Pancreas (tissue), 10 donors: ENCODE measurements around the gene ARHGAP26. TPM values are rescaled to one million over a fixed set of nuclear protein-coding genes. Genes with fewer than 3 reads are reported as not detected.

Source experiments
- ATAC-seq, 4 donors: fragments of 200-7000 bp; cut with Tn5 transposase; one replicate each; pipeline versions ENCODE4 v1.8.0 to v1.9.1; 2020; ENCODE audit warnings: mild to moderate bottlenecking in 4 of 4, moderate library complexity in 4 of 4
- DNase-seq, 6 donors: peaks; one replicate each; pipeline ENCODE4 v3.0.0-alpha.2; 2020
- FAIRE-seq: peaks from 2 replicates; lab custom pipeline; 2012; peaks lifted over from hg19 to GRCh38; lab: Jason Lieb, UNC
- H3K27ac ChIP-seq, 4 donors: fragments of 200-600 bp; sonication (generic); 1 replicate in 3 of 4; 2 replicates in 1 of 4; pipeline versions ENCODE4 v1.5.0 to v1.8.0; 2020
- H3K27me3 ChIP-seq, 4 donors: fragments of 200-600 bp; one replicate each; pipeline ENCODE4 v1.8.0; 2021
- H3K36me3 ChIP-seq, 3 donors: fragments of 200-600 bp; sonication (generic) in 1 of 3; one replicate each; pipeline versions ENCODE4 v1.5.0 to v1.8.0; 2020 to 2021
- H3K4me1 ChIP-seq, 3 donors: fragments of 200-600 bp; one replicate each; pipeline ENCODE4 v1.8.0; 2021
- H3K4me3 ChIP-seq, 4 donors: fragments of 200-600 bp; sonication (generic) in 2 of 4; one replicate each; pipeline versions ENCODE4 v1.5.0 to v1.8.0; 2020 to 2021
- H3K9me3 ChIP-seq, 4 donors: fragments of 200-600 bp; one replicate each; pipeline ENCODE4 v1.8.0; 2021
- WGBS, 2 donors: extraction: QIAGEN DNeasy Blood & Tissue Kit; methylation state at CpG; one replicate each; pipeline ENCODE4 v1.1.7; 2013; 5-methylcytosine and 5-hydroxymethylcytosine counted together
- intact Hi-C, 3 donors: fragments of 100-400 bp; cut with DNase I; formaldehyde crosslinking; loops; one replicate each; pipeline versions ENCODE4 v1.11.1 to v1.14.2; 2022
- polyA plus RNA-seq, 2 donors: library from polyadenylated mRNA; stranded (reverse); fragments of 200-250 nt; gene quantifications; one replicate each; pipeline ENCODE4 v1.2.3, GENCODE V29; 2013
- total RNA-seq, 6 donors: library from RNA; stranded (reverse); fragmentation: NEBNext Ultra II Directional in 4 of 6; extraction: Animal tissue kit (Norgen Biotek cat#: 25700) in 4 of 6; gene quantifications; one replicate each; pipeline versions ENCODE4 v1.2.1 to v1.2.4, GENCODE V29; 2021 to 2023
- TF ChIP-seq, protein P1 (sequence below), 4 donors: fragments of 200-600 bp; sonication (generic) in 3 of 4; IDR thresholded peaks; one replicate each; pipeline versions ENCODE4 v1.5.0 to v1.8.0; 2021; ENCODE audit warnings: antibody characterized with exemption in 4 of 4
- donor health status: healthy with polysubstance abuse.
- donor health status: DM: no; HTN: no; CAD: no; lungs with moderate emphysema.
- donor health status: DM: no; HTN: no; CAD: no.
- donor health status: control.
- donor health status: control.
- donor health status: Bipolar disorder and iron deficiency.
- donor health status: DM: yes; HTN: yes; CAD: no.
- donor health status: DM: no; HTN: no; CAD: no.
- donor health status: DM: no; HTN: no; CAD: no.
- donor health status: DM: yes; HTN: yes; CAD: no.

ARHGAP26 gene, protein sequence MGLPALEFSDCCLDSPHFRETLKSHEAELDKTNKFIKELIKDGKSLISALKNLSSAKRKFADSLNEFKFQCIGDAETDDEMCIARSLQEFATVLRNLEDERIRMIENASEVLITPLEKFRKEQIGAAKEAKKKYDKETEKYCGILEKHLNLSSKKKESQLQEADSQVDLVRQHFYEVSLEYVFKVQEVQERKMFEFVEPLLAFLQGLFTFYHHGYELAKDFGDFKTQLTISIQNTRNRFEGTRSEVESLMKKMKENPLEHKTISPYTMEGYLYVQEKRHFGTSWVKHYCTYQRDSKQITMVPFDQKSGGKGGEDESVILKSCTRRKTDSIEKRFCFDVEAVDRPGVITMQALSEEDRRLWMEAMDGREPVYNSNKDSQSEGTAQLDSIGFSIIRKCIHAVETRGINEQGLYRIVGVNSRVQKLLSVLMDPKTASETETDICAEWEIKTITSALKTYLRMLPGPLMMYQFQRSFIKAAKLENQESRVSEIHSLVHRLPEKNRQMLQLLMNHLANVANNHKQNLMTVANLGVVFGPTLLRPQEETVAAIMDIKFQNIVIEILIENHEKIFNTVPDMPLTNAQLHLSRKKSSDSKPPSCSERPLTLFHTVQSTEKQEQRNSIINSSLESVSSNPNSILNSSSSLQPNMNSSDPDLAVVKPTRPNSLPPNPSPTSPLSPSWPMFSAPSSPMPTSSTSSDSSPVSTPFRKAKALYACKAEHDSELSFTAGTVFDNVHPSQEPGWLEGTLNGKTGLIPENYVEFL
- 10 to 100 TPM in 5 of 6 donors, 1 to 10 TPM in 1; 6.0 to 28.1 (median 10.4) TPM for total RNA-seq
- polyA plus RNA-seq: 1 to 10 TPM; 3.0 to 4.4 TPM

DNA sequence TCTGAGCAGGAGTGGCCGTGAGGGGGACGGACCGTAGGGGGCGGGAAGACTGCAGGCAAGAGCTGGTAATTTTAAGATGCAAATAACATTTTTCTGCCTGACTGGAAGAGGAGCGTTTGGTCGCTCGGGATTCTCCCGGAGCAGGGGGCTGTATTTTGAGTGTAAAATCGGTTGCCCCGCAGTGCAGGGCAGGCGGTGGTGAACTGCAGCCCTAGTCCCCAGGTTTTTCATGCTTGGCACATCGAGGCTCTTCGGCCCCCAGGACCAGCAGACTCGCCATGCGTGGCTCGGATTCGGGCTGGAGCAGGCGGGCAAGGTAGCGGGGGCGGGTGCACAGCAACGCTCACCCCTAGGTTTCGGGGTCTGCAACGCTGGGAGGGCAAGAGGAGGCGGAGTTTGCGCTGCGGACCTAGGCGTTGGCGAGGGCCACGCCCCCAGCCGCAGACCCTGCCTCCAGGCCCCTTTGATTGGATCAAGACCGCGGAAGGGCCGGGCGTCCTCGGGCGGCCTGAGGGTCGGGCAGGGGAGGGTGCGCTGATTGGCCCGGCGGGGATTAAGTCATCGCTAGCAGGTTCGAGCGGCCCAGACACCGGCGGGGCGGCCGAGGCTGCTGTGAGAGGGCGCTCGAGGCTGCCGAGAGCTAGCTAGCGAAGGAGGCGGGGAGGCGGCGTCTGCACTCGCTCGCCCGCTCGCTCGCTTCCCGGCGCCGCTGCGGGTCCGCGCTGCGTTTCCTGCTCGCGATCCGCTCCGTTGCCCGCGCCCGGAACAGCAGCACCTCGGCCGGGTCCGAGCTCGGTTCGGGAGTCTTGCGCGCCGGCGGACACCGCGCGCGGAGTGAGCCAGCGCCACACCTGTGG, at the start of gene ARHGAP26:
Gene ARHGAP26 (plus strand): TSS at position 585 of the 857 bp plus-strand sequence. CDS start 385 bp downstream, outside the sequence.
- peak within 1 kb of the TSS; percentile 81 to 89 (median 87) for H3K27ac ChIP-seq
- TF ChIP-seq, protein P1, sequence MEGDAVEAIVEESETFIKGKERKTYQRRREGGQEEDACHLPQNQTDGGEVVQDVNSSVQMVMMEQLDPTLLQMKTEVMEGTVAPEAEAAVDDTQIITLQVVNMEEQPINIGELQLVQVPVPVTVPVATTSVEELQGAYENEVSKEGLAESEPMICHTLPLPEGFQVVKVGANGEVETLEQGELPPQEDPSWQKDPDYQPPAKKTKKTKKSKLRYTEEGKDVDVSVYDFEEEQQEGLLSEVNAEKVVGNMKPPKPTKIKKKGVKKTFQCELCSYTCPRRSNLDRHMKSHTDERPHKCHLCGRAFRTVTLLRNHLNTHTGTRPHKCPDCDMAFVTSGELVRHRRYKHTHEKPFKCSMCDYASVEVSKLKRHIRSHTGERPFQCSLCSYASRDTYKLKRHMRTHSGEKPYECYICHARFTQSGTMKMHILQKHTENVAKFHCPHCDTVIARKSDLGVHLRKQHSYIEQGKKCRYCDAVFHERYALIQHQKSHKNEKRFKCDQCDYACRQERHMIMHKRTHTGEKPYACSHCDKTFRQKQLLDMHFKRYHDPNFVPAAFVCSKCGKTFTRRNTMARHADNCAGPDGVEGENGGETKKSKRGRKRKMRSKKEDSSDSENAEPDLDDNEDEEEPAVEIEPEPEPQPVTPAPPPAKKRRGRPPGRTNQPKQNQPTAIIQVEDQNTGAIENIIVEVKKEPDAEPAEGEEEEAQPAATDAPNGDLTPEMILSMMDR (IDR thresholded peaks at IDR 0.05): no peak
- ATAC-seq (peak; percentile 95 to 99 (median 98)), DNase-seq (peak; percentile 96 to 99 (median 98)), FAIRE-seq (no peak)
- no peaks in the 10 kb centered on the region for H3K36me3 ChIP-seq
- no peaks in the 10 kb centered on the region for H3K9me3 ChIP-seq
- H3K4me1 ChIP-seq: peaks cover 0 to 9% (median 4%) of the 10 kb centered on the region in 3 donors
- no peaks in the 10 kb centered on the region for H3K27me3 ChIP-seq
- 0% methylated on average over 66 to 87 of the region's 87 CpGs for WGBS, 2 donors
- H3K4me3 ChIP-seq: peak within 1 kb of the TSS; percentile 70 to 96 (median 80)
- intact Hi-C loops: no loop called here

DNA sequence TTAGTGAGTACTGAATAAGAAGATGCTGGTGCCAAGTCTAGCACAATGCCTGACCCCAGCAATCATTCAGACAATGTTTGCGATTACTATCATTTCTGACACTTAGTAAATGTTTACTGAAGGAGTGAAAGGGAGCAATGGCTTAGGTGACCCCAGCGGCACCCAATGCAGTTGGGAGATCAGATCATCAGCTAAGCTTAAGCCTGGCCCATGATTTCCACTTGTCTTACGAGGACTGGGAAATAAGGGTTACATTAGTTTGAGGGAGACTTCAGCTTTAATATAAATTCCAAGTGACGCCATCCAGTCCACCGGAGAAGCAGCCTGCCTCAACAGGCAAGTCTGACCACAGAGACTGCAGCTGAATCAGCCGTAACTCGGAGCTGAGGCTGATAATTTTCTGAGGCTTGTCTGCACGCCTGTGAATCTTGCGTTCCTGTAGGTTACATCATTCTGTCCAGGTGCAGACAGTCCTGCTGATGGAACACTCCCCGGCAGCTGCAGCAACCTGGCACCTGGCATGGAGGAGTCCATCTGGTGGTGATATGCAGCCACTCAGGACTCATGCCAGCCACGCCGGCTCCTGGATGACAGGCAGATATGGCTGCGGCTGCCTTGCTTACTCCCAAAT, 49.4 kb upstream of the ARHGAP26 start:
- H3K4me3 ChIP-seq: no peak overlapping the region
- intact Hi-C loops: no loop called here
- ATAC-seq (peak; percentile 78 to 87 (median 82)), DNase-seq (peak; percentile 66 to 89 (median 74)), FAIRE-seq (no peak)
- H3K4me1 ChIP-seq: peaks cover 0 to 11% (median 0%) of the 10 kb centered on the region in 3 donors
- no peak overlapping the region for H3K27ac ChIP-seq
- TF ChIP-seq, protein P1 (IDR thresholded peaks at IDR 0.05): no peak
- WGBS, 2 donors: 14 to 21% methylated on average over 13 of the region's 13 CpGs
- no peaks in the 10 kb centered on the region for H3K9me3 ChIP-seq
- H3K36me3 ChIP-seq: no peaks in the 10 kb centered on the region
- H3K27me3 ChIP-seq: no peaks in the 10 kb centered on the region

DNA sequence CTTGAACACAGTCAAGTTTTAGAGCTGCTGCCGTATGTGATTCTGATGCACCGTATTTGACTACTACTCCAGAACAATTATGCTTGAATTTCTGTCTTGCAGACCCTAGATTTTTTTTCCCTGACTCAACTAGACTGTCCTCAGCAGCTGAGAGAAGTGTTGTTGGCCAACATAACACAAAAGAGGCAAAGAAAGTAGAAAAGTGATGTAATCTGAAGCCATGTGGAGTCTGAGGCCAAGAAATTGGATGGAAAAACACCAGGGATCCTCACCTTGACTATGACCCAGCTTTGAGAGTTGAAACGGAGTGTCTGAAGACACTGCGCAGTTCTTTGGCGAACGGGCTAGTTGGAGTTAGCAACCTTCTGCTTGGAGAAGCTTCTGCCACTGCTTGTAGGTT, 48.0 kb upstream of the ARHGAP26 start:
- DNase-seq (no peak), ATAC-seq (no peak), FAIRE-seq (no peak)
- peaks cover 0 to 11% (median 0%) of the 10 kb centered on the region in 3 donors for H3K4me1 ChIP-seq
- H3K27me3 ChIP-seq: no peaks in the 10 kb centered on the region
- no peak overlapping the region for H3K27ac ChIP-seq
- intact Hi-C loops: no loop called here
- H3K4me3 ChIP-seq: no peak overlapping the region
- WGBS, 2 donors: 91 to 93% methylated on average over 6 of the region's 6 CpGs
- no peaks in the 10 kb centered on the region for H3K36me3 ChIP-seq
- no peaks in the 10 kb centered on the region for H3K9me3 ChIP-seq
- TF ChIP-seq, protein P1 (IDR thresholded peaks at IDR 0.05): no peak

DNA sequence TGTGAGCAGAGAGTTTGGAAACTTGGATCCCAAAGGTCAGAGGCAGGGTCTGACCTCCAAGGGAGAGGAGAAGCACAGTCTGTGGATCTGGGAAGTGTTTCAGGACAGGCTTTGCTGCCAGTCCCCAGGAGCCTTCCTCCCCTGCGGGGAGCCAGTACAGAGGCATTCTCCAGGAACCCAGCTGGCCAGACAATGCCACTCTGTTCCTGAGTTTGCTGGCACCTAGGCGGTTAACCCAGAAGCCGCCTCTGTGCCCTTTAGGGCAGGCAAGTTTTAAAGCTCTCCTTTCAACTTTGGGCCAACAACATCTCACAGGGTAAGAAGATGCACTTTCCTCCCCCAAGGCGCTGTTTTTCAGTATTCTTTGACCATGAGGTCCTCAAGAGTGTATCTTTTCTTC, 47.3 kb upstream of the ARHGAP26 start:
- peaks cover 0 to 11% (median 0%) of the 10 kb centered on the region in 3 donors for H3K4me1 ChIP-seq
- no peaks in the 10 kb centered on the region for H3K36me3 ChIP-seq
- H3K27me3 ChIP-seq: no peaks in the 10 kb centered on the region
- intact Hi-C loops: no loop called here
- no peak for FAIRE-seq
- no peak overlapping the region for H3K4me3 ChIP-seq
- H3K9me3 ChIP-seq: no peaks in the 10 kb centered on the region
- TF ChIP-seq, protein P1 (IDR thresholded peaks at IDR 0.05): no peak
- WGBS, 2 donors: 75 to 84% methylated on average over 4 of the region's 4 CpGs
- no peak for ATAC-seq
- H3K27ac ChIP-seq: no peak overlapping the region
- no peak for DNase-seq
